ENCODE measurements around the gene AP5S1. TPM values are rescaled to one million over a fixed set of nuclear protein-coding genes. Genes with fewer than 3 reads are reported as not detected.

AP5S1 gene
- total RNA-seq, 1 donor from 2014 or later, result 10.2 TPM

DNA sequence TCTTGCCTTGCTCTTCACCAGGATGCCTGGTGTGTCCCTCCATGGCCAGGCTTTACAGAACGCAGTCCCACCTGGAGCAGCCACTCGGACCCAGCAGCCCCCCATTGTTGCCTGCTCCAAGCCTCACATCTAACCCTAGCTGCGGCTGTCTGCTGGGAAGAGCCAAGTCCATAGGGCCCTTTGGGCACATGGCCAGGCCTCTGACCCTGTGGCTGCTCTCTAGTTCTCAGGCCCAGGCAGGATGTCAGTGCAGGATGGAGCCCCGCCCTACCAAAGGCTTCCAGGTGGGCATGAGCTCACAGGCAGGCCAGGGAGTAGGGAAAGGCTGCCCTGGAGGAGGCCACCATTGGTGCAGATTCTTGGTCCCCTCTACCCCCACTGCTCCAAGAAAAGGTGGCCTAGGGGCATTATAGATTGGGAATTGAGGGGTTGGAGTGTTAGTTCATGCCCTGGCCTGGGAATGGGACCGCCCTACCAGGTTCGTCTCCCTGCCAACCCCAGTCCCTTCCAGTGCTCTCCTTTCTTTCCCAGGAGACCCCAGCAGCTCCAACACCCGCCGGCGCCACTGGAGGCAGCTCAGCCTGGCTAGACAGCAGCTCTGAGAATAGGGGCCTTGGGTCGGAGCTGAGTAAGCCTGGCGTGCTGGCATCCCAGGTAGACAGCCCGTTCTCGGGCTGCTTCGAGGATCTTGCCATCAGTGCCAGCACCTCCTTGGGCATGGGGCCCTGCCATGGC lies 45.0 kb downstream of the AP5S1 start:
- intact Hi-C loops (cut with micrococcal nuclease), result no loop called here
- ATAC-seq, result no peak
- DNase-seq, result no peak

DNA sequence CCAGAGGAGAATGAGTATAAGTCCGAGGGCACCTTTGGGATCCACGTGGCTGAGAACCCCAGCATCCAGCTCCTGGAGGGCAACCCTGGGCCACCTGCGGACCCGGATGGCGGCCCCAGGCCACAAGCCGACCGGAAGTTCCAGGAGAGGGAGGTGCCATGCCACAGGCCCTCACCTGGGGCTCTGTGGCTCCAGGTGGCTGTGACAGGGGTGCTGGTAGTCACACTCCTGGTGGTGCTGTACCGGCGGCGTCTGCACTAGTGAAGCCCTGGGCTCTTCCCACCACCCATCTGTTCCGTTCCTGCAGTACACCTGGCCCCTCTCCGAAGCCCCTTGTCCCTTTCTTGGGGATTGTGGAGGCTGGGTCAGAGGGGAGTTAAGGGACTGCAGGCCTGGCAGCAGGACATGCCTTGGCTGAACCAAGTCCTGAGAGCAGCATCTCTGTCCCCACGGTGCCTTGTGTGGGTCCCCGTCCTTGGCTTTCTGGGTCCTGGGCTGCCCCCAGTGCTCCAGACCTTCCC lies 45.6 kb downstream of the AP5S1 start:
- intact Hi-C loops (cut with micrococcal nuclease), result no loop called here
- ATAC-seq (no peak), DNase-seq (no peak)

DNA sequence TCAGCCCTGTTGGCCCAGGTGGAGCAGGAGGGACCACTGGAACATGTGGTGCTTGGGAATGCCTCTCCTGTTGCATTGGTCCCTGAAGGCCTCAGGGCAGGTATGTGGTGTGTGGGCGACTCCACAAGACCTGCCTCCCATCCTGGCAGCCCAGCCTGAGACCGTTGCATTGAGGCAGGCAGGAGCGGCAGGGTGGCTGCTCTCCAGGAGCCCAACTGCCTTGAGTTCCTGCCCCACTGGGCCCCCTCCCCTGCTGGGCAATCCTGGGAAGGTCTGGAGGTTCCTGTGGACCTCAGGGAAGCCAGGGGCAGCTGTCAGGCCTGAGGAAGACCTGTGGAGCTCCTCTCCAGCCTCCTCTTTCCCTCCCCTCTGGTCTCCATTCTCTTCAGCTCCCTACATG lies 46.1 kb downstream of the AP5S1 start:
- ATAC-seq, result no peak
- no peak for DNase-seq
- intact Hi-C loops (cut with micrococcal nuclease), result no loop called here

DNA sequence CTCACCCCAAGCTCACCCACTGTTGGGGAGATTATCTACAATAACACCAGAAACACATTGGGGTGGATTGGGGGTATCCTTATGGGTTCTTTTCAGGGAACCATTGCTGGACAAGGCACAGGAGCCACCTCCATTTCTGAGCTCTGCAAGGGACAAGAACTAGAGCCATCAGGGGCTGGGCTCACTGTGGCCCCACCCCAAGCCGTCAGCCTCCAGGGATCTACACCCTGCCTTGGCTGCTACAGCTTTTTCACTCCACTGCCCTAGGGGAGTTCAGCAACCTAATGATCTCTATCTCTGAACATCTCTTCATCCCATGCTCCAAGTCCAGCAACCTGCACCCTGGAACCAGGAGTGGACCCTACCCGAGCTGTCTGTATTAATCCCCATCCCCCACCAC lies 47.5 kb downstream of the AP5S1 start:
- intact Hi-C loops (cut with micrococcal nuclease), result no loop called here
- ATAC-seq (no peak), DNase-seq (no peak)

DNA sequence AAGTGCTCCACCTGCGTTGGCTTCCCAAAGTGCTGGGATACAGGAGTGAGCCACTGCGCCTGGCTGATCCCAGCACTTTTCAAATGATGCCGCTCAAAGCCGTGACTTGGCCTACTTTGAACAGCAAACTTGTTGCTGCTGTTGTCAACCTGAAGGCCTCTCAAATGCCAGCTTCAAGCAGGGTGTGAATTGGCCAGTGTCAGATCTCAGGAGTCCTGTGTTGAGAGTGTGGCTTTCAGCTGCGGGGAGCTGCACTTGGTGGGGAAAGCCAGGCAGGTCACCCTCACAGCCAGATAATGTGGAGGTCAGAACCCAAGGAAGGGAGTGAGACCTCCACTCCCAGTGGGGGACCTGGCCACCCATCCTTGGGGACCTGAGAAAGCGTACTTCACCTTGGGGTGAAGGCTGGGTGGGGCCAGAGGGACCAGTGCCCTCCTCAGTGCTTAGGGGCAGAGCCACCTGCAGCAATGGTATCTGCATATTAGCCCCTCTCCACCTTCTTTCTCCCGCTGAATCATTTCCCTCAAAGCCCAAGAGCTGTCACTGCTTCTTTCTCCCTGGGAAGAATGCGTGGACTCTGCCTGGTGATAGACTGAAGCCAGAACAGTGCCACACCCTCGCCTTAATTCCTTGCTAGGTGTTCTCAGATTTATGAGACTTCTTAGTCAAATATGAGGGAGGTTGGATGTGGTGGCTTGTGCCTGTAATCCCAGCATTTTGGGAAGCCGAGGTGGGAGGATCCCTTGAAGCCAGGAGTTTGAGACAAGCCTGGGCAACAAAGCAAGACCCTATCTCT lies 49.7 kb downstream of the AP5S1 start:
- ATAC-seq, result no peak
- no peak for DNase-seq
- intact Hi-C loops (cut with micrococcal nuclease), result no loop called here

DNA sequence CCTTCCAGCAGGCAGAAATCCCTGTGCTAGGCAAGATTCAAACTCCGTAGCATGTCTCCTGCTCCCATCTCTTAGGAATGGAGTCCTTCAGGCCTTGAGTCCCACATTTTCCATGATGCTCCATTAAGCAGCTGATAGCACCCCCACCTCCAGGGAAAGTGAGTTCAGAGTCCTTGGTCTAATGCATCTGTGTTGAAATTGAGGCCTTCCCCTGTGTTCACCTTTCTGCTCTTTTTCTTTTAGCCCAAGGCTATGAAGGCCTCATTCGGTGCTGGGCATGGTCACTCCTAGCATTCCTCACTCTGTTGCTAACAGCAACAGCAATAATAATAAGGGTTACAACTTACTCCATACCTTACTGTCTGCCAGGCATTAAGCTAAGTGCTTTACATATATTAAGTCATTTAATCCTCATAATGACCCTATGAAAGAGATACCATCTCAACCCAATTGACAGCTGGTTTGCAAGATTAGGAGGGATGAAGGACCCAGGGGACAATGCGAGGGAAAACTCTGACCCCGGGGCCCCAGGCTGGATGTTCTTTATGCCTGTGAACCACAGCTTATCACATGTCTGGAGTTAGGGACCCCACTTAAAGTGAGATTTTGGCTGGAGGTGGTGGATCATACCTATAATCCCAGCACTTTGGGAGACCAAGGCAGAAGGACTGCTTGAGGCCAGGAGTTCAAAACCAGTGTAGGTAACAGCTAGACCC lies 51.4 kb downstream of the AP5S1 start:
- intact Hi-C loops (cut with micrococcal nuclease), result no loop called here
- DNase-seq, result no peak
- ATAC-seq, result no peak

DNA sequence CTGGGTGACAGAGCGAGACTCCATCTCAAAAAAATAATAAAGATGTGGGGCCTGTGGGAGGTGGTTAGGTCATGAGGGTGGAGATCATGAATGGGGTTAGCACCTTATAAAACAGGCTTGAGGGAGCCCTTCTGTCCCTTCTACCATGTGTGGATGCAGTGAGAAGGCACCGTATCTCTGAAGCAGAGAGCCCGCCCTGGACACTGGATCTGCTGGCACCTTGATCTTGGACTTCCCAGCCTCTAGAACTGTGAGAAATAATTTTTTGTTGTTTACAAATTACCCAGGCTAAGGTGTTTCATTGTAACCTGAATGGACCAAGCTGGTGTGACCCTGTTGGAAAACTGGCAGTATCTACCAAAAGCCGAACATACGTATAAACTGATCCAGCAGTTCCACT lies 53.2 kb downstream of the AP5S1 start:
- no peak for ATAC-seq
- intact Hi-C loops (cut with micrococcal nuclease), result no loop called here
- no peak for DNase-seq

DNA sequence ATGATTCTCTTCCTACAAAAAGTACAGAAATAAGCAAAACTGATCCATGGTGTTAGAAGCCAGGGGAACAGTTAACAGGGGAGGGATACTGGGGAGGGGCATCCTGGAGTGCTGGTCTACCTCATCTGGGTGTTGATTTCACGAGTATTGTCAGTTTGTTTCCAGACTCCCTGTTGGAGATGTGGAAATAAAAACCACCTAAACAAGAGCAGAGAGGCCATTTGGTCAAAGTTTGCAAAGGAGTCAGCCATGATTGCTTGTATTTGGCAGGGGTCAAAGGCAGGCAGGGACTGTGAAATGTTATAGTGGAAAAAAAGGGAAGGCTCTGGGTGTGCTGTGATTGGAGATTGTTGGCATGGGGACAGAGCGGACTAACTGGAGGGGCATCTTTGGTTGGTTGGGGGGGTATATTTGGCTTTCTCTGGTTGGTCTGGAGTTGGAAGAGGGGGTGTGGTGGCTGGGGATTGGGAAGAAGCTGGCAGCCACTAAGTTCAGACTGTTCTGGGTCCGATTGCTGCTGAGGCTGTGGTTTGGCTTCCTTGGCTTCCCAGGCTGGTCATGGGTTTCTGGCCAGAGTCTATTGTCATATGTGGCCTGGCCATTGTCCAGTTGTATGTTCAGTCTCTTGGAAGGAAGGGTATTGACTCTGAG lies 54.0 kb downstream of the AP5S1 start:
- no peak for DNase-seq
- ATAC-seq, result no peak
- intact Hi-C loops (cut with micrococcal nuclease), result no loop called here

DNA sequence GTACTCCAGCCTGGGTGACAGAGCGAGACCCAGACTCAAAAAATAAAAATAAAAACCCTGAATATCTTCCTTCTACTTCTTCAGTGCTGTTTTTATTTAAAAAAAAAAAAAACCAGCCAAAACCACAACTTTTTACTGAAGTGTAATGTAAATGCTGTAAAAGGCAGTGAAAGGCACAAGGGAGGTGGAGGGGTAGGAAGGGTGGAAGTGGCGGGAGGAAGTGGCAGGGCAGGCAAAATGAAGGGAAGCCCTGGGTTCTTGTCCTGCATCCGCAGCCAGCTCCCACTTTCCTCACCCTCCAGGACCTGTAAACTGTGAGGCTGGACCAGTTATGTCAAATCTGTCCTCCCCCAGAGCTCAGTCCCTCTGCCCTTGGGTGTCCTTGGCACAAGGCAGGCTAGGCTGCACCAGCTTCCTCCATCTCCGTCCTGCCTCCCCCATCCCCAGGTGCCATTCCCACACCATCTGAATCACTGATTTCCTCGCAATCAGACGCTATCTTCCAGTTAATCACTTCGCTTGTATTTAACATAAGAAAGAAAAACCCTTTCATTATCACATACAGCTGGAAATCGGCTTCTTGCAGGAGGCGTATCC lies 55.1 kb downstream of the AP5S1 start:
- ATAC-seq, result no peak

DNA sequence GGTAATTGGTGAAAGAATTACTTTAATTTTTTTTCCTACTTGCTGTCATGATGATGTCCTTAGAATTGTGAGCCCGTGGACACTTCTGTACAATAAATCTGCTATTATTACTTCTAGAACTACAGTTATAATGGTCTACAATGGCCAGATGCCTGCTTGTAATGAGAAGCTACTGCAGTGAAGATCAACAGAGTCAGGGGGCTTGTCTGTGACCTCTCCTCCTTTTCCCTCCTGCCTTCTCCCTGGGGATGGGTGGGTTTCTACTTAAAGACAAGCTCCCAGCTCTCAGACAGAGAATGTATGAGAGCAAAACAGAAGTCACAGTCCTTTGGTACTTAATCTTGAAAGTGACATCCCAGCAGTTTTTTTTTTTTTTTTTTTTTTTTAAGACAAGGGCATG lies 55.7 kb downstream of the AP5S1 start:
- intact Hi-C loops (cut with micrococcal nuclease), result no loop called here
- DNase-seq (no peak), ATAC-seq (no peak)

More for the DNA sequence above, 55.1 kb downstream of the AP5S1 start:
- intact Hi-C loops (cut with micrococcal nuclease), result no loop called here
- no peak for DNase-seq

DNA sequence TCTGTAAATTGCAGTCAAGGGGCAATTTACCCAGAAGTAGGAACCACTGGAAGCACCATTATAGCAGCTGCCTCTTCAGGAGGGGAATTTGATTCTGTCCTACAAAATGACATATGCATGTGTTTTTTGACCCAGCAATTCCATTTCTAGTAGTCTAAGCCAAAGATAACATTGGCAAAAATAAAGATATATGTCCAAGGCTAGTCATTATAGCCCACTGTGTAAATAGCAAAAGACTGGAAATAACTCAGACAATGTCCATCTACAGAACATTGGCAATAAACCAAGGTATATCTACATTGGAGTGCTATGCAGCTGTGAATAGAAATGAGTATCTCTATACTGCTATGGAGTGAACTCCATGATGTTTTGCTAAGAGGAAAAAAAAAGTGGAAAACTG lies 56.3 kb downstream of the AP5S1 start:
- intact Hi-C loops (cut with micrococcal nuclease), result no loop called here
- DNase-seq, result no peak
- ATAC-seq, result no peak

Other genes starting within 250 kb of the AP5S1 start
- not detected for gene GFRA4, start 157.1 kb upstream of the AP5S1 start, total RNA-seq
- gene ADAM33, start 138.5 kb upstream of the AP5S1 start, total RNA-seq, result 12.2 TPM
- gene SIGLEC1, start 107.9 kb upstream of the AP5S1 start, total RNA-seq, result 7.1 TPM
- 16.2 TPM for gene HSPA12B, start 87.9 kb upstream of the AP5S1 start, total RNA-seq
- gene ADISSP, start 52.8 kb upstream of the AP5S1 start, total RNA-seq, result 10.3 TPM
- gene SPEF1, start 39.1 kb upstream of the AP5S1 start, total RNA-seq, result not detected
- gene CENPB, start 33.8 kb upstream of the AP5S1 start, total RNA-seq, result 68.3 TPM
- gene CDC25B, start 24.2 kb upstream of the AP5S1 start, total RNA-seq, result 7.5 TPM
- gene MAVS, start 26.3 kb downstream of the AP5S1 start, total RNA-seq, result 34.8 TPM
- gene PANK2, start 68.8 kb downstream of the AP5S1 start, total RNA-seq, result 17.4 TPM
- gene RNF24, start 195.0 kb downstream of the AP5S1 start, total RNA-seq, result 5.3 TPM

All from left ventricle myocardium superior (tissue), 1 donor.